Brain microvascular endothelial cell (primary cell): ENCODE measurements around the gene ALPL.

Experiments
- DNase-seq: peaks from one replicate; pipeline ENCODE4 v3.0.0-alpha.2; 2020
- H3K27ac ChIP-seq: fragments of 250-450 bp; sonication (Bioruptor Pico); 2 replicates; pipeline ENCODE4 v1.5.1; 2020; ENCODE audit warnings: mild to moderate bottlenecking, moderate library complexity
- H3K27me3 ChIP-seq: fragments of 250-450 bp; sonication (Bioruptor Pico); replicated peaks from 2 replicates; pipeline ENCODE4 v1.5.1; 2020; ENCODE audit warnings: mild to moderate bottlenecking
- H3K36me3 ChIP-seq: fragments of 250-450 bp; sonication (Bioruptor Pico); replicated peaks from 2 replicates; pipeline ENCODE4 v1.5.1; 2020; ENCODE audit warnings: mild to moderate bottlenecking
- H3K4me3 ChIP-seq: 2 replicates; pipeline ENCODE4 v1.5.1; 2011; ENCODE audit warnings: low read depth, mild to moderate bottlenecking, control low read depth, low read length, moderate library complexity
- CTCF ChIP-seq: IDR thresholded peaks from 2 replicates; pipeline ENCODE4 v1.5.1; 2011; ENCODE audit warnings: low read depth, mild to moderate bottlenecking, moderate library complexity, low read length, control low read depth, inconsistent platforms; ENCODE audit errors: missing control alignments
- in situ Hi-C: cut with HindIII; loops from 2 replicates; pipeline ENCODE4 v1.10.0; 2017; ENCODE audit warnings: low sequenced_read_pairs, low pct_ligation_motif_present

The ALPL gene

GRCh38 chr1:21510885-21511578 lies 1.8 kb downstream of the ALPL start:
- Histone ChIP-seq H3K36me3 (no peaks in the 10 kb centered on the region), H3K27me3 (peaks cover 7% of the 10 kb centered on the region), H3K4me3 (no peak overlapping the region), H3K27ac (peak overlapping the region; percentile 78)
- in situ Hi-C loops = no loop called here
- peak; percentile 21 for TF ChIP-seq CTCF
- DNase-seq = no peak

GRCh38 chr1:21511579-21512522 lies 2.6 kb downstream of the ALPL start:
- in situ Hi-C loops = no loop called here
- peak overlapping the region; percentile 78 for H3K27ac ChIP-seq
- no peak overlapping the region for H3K4me3 ChIP-seq
- no peak for TF ChIP-seq CTCF
- H3K27me3 ChIP-seq = peaks cover 7% of the 10 kb centered on the region
- no peaks in the 10 kb centered on the region for H3K36me3 ChIP-seq
- peak; percentile 95 for DNase-seq

- Histone ChIP-seq H3K27me3 (peaks cover 5% of the 10 kb centered on the region), H3K36me3 (no peaks in the 10 kb centered on the region), H3K27ac (no peak overlapping the region), H3K4me3 (no peak overlapping the region)
- no peak for TF ChIP-seq CTCF
- DNase-seq = no peak
- in situ Hi-C loops = no loop called here
These were observed 5.0 kb downstream of the ALPL start for GRCh38 chr1:21514245-21514644.

GRCh38 chr1:21517161-21517589 lies 8.0 kb downstream of the ALPL start:
- H3K4me3 ChIP-seq = no peak overlapping the region
- H3K27ac ChIP-seq = no peak overlapping the region
- in situ Hi-C loops = no loop called here
- TF ChIP-seq CTCF = no peak
- no peaks in the 10 kb centered on the region for H3K36me3 ChIP-seq
- DNase-seq = no peak
- no peaks in the 10 kb centered on the region for H3K27me3 ChIP-seq

- in situ Hi-C loops = no loop called here
- TF ChIP-seq CTCF = no peak
- H3K27ac ChIP-seq = no peak overlapping the region
- H3K4me3 ChIP-seq = no peak overlapping the region
- no peaks in the 10 kb centered on the region for H3K36me3 ChIP-seq
- no peaks in the 10 kb centered on the region for H3K27me3 ChIP-seq
- no peak for DNase-seq
These were observed 8.6 kb downstream of the ALPL start for GRCh38 chr1:21517660-21518480.
